H9 (cell line): ENCODE results near the gene VASH2. TPM values are rescaled to one million over a fixed set of nuclear protein-coding genes. Genes with fewer than 3 reads are reported as not detected.

ENCODE experiments used
- DNase-seq: peaks from one replicate; pipeline ENCODE4 v3.0.0-alpha.2; 2017
- H2AFZ ChIP-seq: one replicate; pipeline ENCODE4 v1.6.1; 2013; ENCODE audit warnings: mild to moderate bottlenecking, low read length, control low read depth, moderate library complexity
- H2AK5ac ChIP-seq: 2 replicates; pipeline ENCODE4 v1.6.1; 2013; ENCODE audit warnings: low read length, control low read depth, mixed read lengths; ENCODE audit not compliant: insufficient read length
- H2BK120ac ChIP-seq: one replicate; pipeline ENCODE4 v1.6.1; 2013; ENCODE audit warnings: low read depth, mild to moderate bottlenecking, low read length, control low read depth, inconsistent platforms; ENCODE audit not compliant: poor library complexity, severe bottlenecking
- H2BK12ac ChIP-seq: 2 replicates; pipeline ENCODE4 v1.6.1; 2013; ENCODE audit warnings: low read length, control low read depth, mixed read lengths, low read depth; ENCODE audit not compliant: insufficient read length
- H2BK15ac ChIP-seq: 2 replicates; pipeline ENCODE4 v1.6.1; 2013; ENCODE audit warnings: low read depth, low read length, control low read depth
- H2BK20ac ChIP-seq: one replicate; pipeline ENCODE4 v1.6.1; 2013; ENCODE audit warnings: low read depth, mild to moderate bottlenecking, low read length, control low read depth, inconsistent platforms; ENCODE audit not compliant: poor library complexity, severe bottlenecking
- H2BK5ac ChIP-seq: 2 replicates; pipeline ENCODE4 v1.6.1; 2013; ENCODE audit warnings: low read length, control low read depth, mixed read lengths; ENCODE audit not compliant: insufficient read length
- H3K14ac ChIP-seq: 2 replicates; pipeline ENCODE4 v1.6.1; 2013; ENCODE audit warnings: low read length, control low read depth; ENCODE audit not compliant: insufficient read depth
- H3K18ac ChIP-seq: 2 replicates; pipeline ENCODE4 v1.6.1; 2013; ENCODE audit warnings: low read depth, mild to moderate bottlenecking, mixed read lengths, low read length, control low read depth; ENCODE audit not compliant: insufficient read length
- H3K23ac ChIP-seq: 2 replicates; pipeline ENCODE4 v1.6.1; 2013; ENCODE audit warnings: low read length, control low read depth, mixed read lengths, low read depth; ENCODE audit not compliant: insufficient read length
- H3K23me2 ChIP-seq: 2 replicates; pipeline ENCODE4 v1.6.1; 2013; ENCODE audit warnings: low read depth, mild to moderate bottlenecking, mixed read lengths, low read length, control low read depth; ENCODE audit not compliant: insufficient read length, poor library complexity, severe bottlenecking
- H3K27ac ChIP-seq: 2 replicates; pipeline ENCODE4 v1.5.1; 2013; ENCODE audit warnings: low read length, control low read depth, mixed read lengths, low read depth; ENCODE audit not compliant: insufficient read length
- H3K27me3 ChIP-seq: 2 replicates; pipeline ENCODE4 v1.6.1; 2013; ENCODE audit warnings: low read length, control low read depth, inconsistent platforms; ENCODE audit not compliant: insufficient read depth
- H3K4ac ChIP-seq: 2 replicates; pipeline ENCODE4 v1.6.1; 2013; ENCODE audit warnings: low read depth, mild to moderate bottlenecking, control low read depth, inconsistent platforms, low read length, moderate library complexity
- H3K4me1 ChIP-seq: 2 replicates; pipeline ENCODE4 v1.6.1; 2013; ENCODE audit warnings: low read length, control low read depth, inconsistent platforms; ENCODE audit not compliant: insufficient read depth
- H3K4me2 ChIP-seq: 2 replicates; pipeline ENCODE4 v1.6.1; 2013; ENCODE audit warnings: low read length, control low read depth, mixed read lengths; ENCODE audit not compliant: insufficient read length, insufficient read depth
- H3K56ac ChIP-seq: 2 replicates; pipeline ENCODE4 v1.6.1; 2013; ENCODE audit warnings: low read depth, mild to moderate bottlenecking, mixed read lengths, low read length, control low read depth; ENCODE audit not compliant: insufficient read length
- H3K79me1 ChIP-seq: 2 replicates; pipeline ENCODE4 v1.6.1; 2013; ENCODE audit warnings: low read depth, mild to moderate bottlenecking, moderate library complexity, low read length, control low read depth, inconsistent platforms; ENCODE audit not compliant: insufficient read depth, poor library complexity, severe bottlenecking
- H3K79me2 ChIP-seq: 2 replicates; pipeline ENCODE4 v1.6.1; 2013; ENCODE audit warnings: low read length, control low read depth, inconsistent platforms; ENCODE audit not compliant: insufficient read depth
- H3K9ac ChIP-seq: 2 replicates; pipeline ENCODE4 v1.6.1; 2013; ENCODE audit warnings: low read length, control low read depth, mixed read lengths; ENCODE audit not compliant: insufficient read length; ENCODE audit errors: extremely low read depth
- H3K9me3 ChIP-seq: one replicate; pipeline ENCODE4 v1.6.1; 2013; ENCODE audit warnings: low read depth, low read length, inconsistent platforms; ENCODE audit not compliant: control insufficient read depth
- H3T11ph ChIP-seq: one replicate; pipeline ENCODE4 v1.6.1; 2013; ENCODE audit warnings: mild to moderate bottlenecking, low read length, control low read depth, inconsistent platforms
- H4K20me1 ChIP-seq: one replicate; pipeline ENCODE4 v1.6.1; 2013; ENCODE audit not compliant: control insufficient read depth, insufficient read length, insufficient read depth
- H4K5ac ChIP-seq: 2 replicates; pipeline ENCODE4 v1.6.1; 2013; ENCODE audit warnings: low read depth, mild to moderate bottlenecking, mixed read lengths, low read length, control low read depth; ENCODE audit not compliant: insufficient read length
- H4K8ac ChIP-seq: replicated peaks from 2 replicates; pipeline ENCODE4 v1.6.1; 2013; ENCODE audit warnings: low read length, control low read depth, mixed read lengths, low read depth; ENCODE audit not compliant: insufficient read length
- H4K91ac ChIP-seq: 2 replicates; pipeline ENCODE4 v1.6.1; 2013; ENCODE audit warnings: low read depth, mild to moderate bottlenecking, moderate library complexity, mixed read lengths, low read length, control low read depth; ENCODE audit not compliant: insufficient read length
- H3K27ac Mint-ChIP-seq, 3 experiments: 2 replicates in 2 of 3; 3 replicates in 1 of 3; pipeline ENCODE4 v1.8.0; 2020 to 2021; ENCODE audit warnings: mixed read lengths in 3 of 3, mild to moderate bottlenecking in 1 of 3, moderate library complexity in 1 of 3
- H3K27me3 Mint-ChIP-seq: 2 replicates; pipeline ENCODE4 v1.8.0; 2021; ENCODE audit warnings: low read depth, mild to moderate bottlenecking, moderate library complexity, mixed read lengths
- H3K36me3 Mint-ChIP-seq, 3 experiments: 2 replicates in 2 of 3; 3 replicates in 1 of 3; pipeline ENCODE4 v1.8.0; 2020 to 2021; ENCODE audit warnings: low read depth in 3 of 3, mixed read lengths in 3 of 3; ENCODE audit not compliant: insufficient read depth in 1 of 3
- H3K4me1 Mint-ChIP-seq, 2 experiments: 2 replicates each; pipeline ENCODE4 v1.8.0; 2020; ENCODE audit warnings: mixed read lengths in 2 of 2
- H3K4me3 Mint-ChIP-seq, 2 experiments: 2 replicates in 1 of 2; 3 replicates in 1 of 2; pipeline ENCODE4 v1.8.0; 2020 to 2021; ENCODE audit warnings: mild to moderate bottlenecking in 2 of 2, mixed read lengths in 2 of 2, moderate library complexity in 1 of 2
- H3K9me3 Mint-ChIP-seq, 2 experiments: 2 replicates in 1 of 2; 3 replicates in 1 of 2; pipeline ENCODE4 v1.8.0; 2020; ENCODE audit warnings: mild to moderate bottlenecking in 2 of 2, mixed read lengths in 2 of 2, moderate library complexity in 1 of 2
- CTCF ChIP-seq: fragments of 200-600 bp; sonication (generic); conservative IDR thresholded peaks from 3 replicates; pipeline ENCODE4 v1.8.0; 2021; ENCODE audit warnings: antibody characterized with exemption, mild to moderate bottlenecking
- WGBS: extraction: QIAGEN DNeasy Blood & Tissue Kit; methylation state at CpG from one replicate; pipeline ENCODE4 v1.1.7; 2013; ENCODE audit warnings: missing lambda C conversion rate, low lambda C conversion rate, mixed read lengths; ENCODE audit not compliant: insufficient read length; ENCODE audit errors: extremely low coverage; 5-methylcytosine and 5-hydroxymethylcytosine counted together
- total RNA-seq: library from RNA; stranded (reverse); gene quantifications from 2 replicates; pipeline ENCODE4 v1.2.1, GENCODE V29; 2021

Gene VASH2
- total RNA-seq, 1 experiment from 2014 or later, result 76.1 TPM

GRCh38 chr1:212917134-212917485 is 33.2 kb upstream of the VASH2 start:
- Histone ChIP-seq H3K27ac (no peak overlapping the region), H2BK15ac (no peak overlapping the region), H3K9me3 (no peaks in the 10 kb centered on the region), H3K9ac (no peak overlapping the region), H2BK120ac (no peak overlapping the region), H2AFZ (no peak overlapping the region), H3K18ac (no peak overlapping the region), H2BK12ac (no peak overlapping the region), H3K4ac (no peak overlapping the region), H3K56ac (no peak overlapping the region), H3K23ac (no peak overlapping the region), H4K8ac (no peak overlapping the region), H3K4me1 (no peaks in the 10 kb centered on the region; the same call in 1 of the 2 replicates), H3K4me2 (peak overlapping the region; percentile 31), H3K14ac (0 out of 2 replicates have a peak overlapping the region, but pooled peaks have one; percentile 16), H3T11ph (no peak overlapping the region), H4K5ac (no peak overlapping the region), H4K91ac (no peak overlapping the region), H3K27me3 (no peaks in the 10 kb centered on the region), H4K20me1 (no peaks in the 10 kb centered on the region), H3K79me2 (no peaks in the 10 kb centered on the region; the same call in 1 of the 2 replicates), H2BK20ac (no peak overlapping the region), H2AK5ac (no peak overlapping the region), H2BK5ac (no peak overlapping the region), H3K23me2 (no peaks in the 10 kb centered on the region), H3K79me1 (no peaks in the 10 kb centered on the region)
- no peak for TF ChIP-seq CTCF
- peaks cover 12 to 46% (median 34%) of the 10 kb centered on the region in 3 experiments for H3K36me3 Mint-ChIP-seq
- WGBS, result no CpG with 5 or more reads among the region's 9 CpGs
- DNase-seq, result no peak
- peak overlapping the region; percentile 39 to 58; a peak in 3 of 5 replicates for H3K4me3 Mint-ChIP-seq
- H3K27ac Mint-ChIP-seq, result peak overlapping the region; percentile 85 to 98 (median 97)
- H3K9me3 Mint-ChIP-seq, result no peaks in the 10 kb centered on the region
- no peaks in the 10 kb centered on the region for H3K27me3 Mint-ChIP-seq
- H3K4me1 Mint-ChIP-seq, result peaks cover 50 to 61% of the 10 kb centered on the region in 2 experiments
